ENCODE data around the gene EEF1AKMT1. TPM values are rescaled to one million over a fixed set of nuclear protein-coding genes. Genes with fewer than 3 reads are reported as not detected.

Gene EEF1AKMT1
- total RNA-seq, 1 experiment from 2014 or later, result 9.2 TPM

DNA sequence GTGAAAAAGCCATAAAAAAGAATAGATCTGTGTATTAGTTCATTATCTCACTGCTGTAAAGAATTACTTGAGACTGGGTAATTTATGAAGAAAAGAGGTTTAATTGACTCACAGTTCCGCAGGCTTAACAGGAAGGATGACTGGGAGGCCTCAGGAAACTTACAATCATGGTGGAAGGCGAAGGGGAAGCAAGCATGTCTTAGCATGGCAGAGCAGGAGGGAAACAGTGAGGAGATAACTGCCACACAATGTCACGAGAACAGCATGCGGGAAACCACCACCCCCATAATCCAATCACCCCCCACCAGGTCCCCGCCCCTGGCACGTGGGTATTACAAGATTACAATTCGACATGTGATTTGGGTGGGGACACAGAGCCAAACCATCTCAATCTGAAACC is 39.1 kb upstream of the EEF1AKMT1 start:
- no TSS peak for BruUV-seq (replicated peaks)
- H3K4me1 ChIP-seq (ENCODE audit: insufficient read depth, low read length, poor library complexity, severe bottlenecking), result peaks cover 5% of the 10 kb centered on the region
- H3K9me3 ChIP-seq (ENCODE audit: low read depth, low read length, poor library complexity, severe bottlenecking), result no peaks in the 10 kb centered on the region
- TF ChIP-seq CTCF (conservative IDR thresholded peaks at IDR 0.05; ENCODE audit: low read depth, low read length) (no peak), EZH2 (IDR thresholded peaks at IDR 0.05; ENCODE audit: borderline replicate concordance, low read depth, low read length, poor library complexity, severe bottlenecking) (no peak)
- no peak for DNase-seq (ENCODE audit: low spot score)
- no peak overlapping the region for H3K27ac ChIP-seq (ENCODE audit: low read depth, low read length, poor library complexity, severe bottlenecking)
- H3K27me3 ChIP-seq (replicated peaks; ENCODE audit: insufficient read depth, low read depth, low read length, poor library complexity), result no peaks in the 10 kb centered on the region
- ChIA-PET POLR2A (ENCODE audit: low non-redundant PET) (no interaction called here), CTCF (no interaction called here)
- peaks cover 15% of the 10 kb centered on the region for H3K36me3 ChIP-seq (ENCODE audit: insufficient read depth, low read length, poor library complexity, severe bottlenecking)
- H3K4me3 ChIP-seq (ENCODE audit: low read depth, low read length, poor library complexity, severe bottlenecking), result no peak overlapping the region
- intact Hi-C loops (cut with micrococcal nuclease; ENCODE audit: unreplicated experiment), result no loop called here

DNA sequence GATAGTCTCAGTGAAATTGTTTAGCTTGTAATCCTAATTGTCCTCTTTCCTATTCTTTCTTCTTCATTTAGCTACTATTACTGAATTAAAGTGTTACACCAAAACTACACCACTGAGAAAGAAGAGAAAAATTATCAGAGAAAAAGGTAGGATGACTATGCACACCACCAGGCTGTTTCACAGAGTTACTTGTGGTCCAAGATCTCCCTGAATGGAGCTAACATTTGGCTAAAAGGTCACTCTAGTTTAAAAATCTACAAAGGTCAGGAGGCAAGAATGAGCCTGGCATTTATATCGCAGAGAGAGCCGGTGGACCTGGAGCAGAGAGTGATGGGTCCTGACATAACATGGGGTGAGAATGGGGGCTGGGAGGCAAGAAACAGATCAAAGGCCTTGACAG is 37.0 kb upstream of the EEF1AKMT1 start:
- POLR2A ChIA-PET (ENCODE audit: low non-redundant PET), result no interaction called here
- peaks cover 5% of the 10 kb centered on the region for H3K4me1 ChIP-seq (ENCODE audit: insufficient read depth, low read length, poor library complexity, severe bottlenecking)
- CTCF ChIA-PET, result interaction anchor here (0.6 kb wide), 1 partner anchor 51 kb away, joined by 4 read pairs; no protein-coding TSS in a partner anchor
- no peak overlapping the region for H3K4me3 ChIP-seq (ENCODE audit: low read depth, low read length, poor library complexity, severe bottlenecking)
- H3K36me3 ChIP-seq (ENCODE audit: insufficient read depth, low read length, poor library complexity, severe bottlenecking), result peaks cover 28% of the 10 kb centered on the region
- no peaks in the 10 kb centered on the region for H3K27me3 ChIP-seq (replicated peaks; ENCODE audit: insufficient read depth, low read depth, low read length, poor library complexity)
- TF ChIP-seq CTCF (conservative IDR thresholded peaks at IDR 0.05; ENCODE audit: low read depth, low read length), result no peak
- no peak for TF ChIP-seq EZH2 (IDR thresholded peaks at IDR 0.05; ENCODE audit: borderline replicate concordance, low read depth, low read length, poor library complexity, severe bottlenecking)
- intact Hi-C loops (cut with micrococcal nuclease; ENCODE audit: unreplicated experiment), result no loop called here
- no peak overlapping the region for H3K27ac ChIP-seq (ENCODE audit: low read depth, low read length, poor library complexity, severe bottlenecking)
- BruUV-seq (replicated peaks), result no TSS peak
- no peak for DNase-seq (ENCODE audit: low spot score)
- no peaks in the 10 kb centered on the region for H3K9me3 ChIP-seq (ENCODE audit: low read depth, low read length, poor library complexity, severe bottlenecking)

GRCh38 chr13:20808874-20809273 is 35.1 kb upstream of the EEF1AKMT1 start:
- DNase-seq (ENCODE audit: low spot score), result no peak
- Histone ChIP-seq H3K27me3 (replicated peaks; ENCODE audit: insufficient read depth, low read depth, low read length, poor library complexity) (no peaks in the 10 kb centered on the region), H3K27ac (ENCODE audit: low read depth, low read length, poor library complexity, severe bottlenecking) (no peak overlapping the region), H3K36me3 (ENCODE audit: insufficient read depth, low read length, poor library complexity, severe bottlenecking) (peaks cover 28% of the 10 kb centered on the region), H3K4me3 (ENCODE audit: low read depth, low read length, poor library complexity, severe bottlenecking) (no peak overlapping the region), H3K4me1 (ENCODE audit: insufficient read depth, low read length, poor library complexity, severe bottlenecking) (no peaks in the 10 kb centered on the region), H3K9me3 (ENCODE audit: low read depth, low read length, poor library complexity, severe bottlenecking) (no peaks in the 10 kb centered on the region)
- POLR2A ChIA-PET (ENCODE audit: low non-redundant PET), result interaction anchor here (0.6 kb wide), 1 partner anchor 23 kb away, joined by 11 read pairs; no protein-coding TSS in a partner anchor
- CTCF ChIA-PET, result no interaction called here
- BruUV-seq (replicated peaks), result no TSS peak
- TF ChIP-seq CTCF (conservative IDR thresholded peaks at IDR 0.05; ENCODE audit: low read depth, low read length) (no peak), EZH2 (IDR thresholded peaks at IDR 0.05; ENCODE audit: borderline replicate concordance, low read depth, low read length, poor library complexity, severe bottlenecking) (no peak)
- intact Hi-C loops (cut with micrococcal nuclease; ENCODE audit: unreplicated experiment), result no loop called here

Data from A673 (cell line).